ENCODE results near the gene UBE2E3.

UBE2E3 gene

DNA sequence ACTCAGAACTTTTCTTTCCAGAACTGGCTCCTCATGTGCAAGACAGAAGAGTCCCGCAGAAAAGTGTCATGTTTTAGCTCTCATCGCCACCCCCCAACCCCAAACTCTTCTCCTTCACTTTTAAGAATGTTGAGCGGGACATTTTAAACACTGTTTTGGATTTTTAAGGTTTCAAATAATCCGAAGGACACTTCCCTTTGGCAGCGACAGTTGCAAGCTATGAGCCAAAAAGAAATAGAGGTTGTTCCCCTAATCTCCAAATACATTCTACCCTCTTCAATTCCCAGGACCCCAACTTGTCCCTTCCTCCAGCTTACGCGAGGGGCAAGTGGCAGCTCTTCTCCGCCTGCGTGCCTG is 678 bp upstream of the UBE2E3 start:
- no peak for DNase-seq

DNA sequence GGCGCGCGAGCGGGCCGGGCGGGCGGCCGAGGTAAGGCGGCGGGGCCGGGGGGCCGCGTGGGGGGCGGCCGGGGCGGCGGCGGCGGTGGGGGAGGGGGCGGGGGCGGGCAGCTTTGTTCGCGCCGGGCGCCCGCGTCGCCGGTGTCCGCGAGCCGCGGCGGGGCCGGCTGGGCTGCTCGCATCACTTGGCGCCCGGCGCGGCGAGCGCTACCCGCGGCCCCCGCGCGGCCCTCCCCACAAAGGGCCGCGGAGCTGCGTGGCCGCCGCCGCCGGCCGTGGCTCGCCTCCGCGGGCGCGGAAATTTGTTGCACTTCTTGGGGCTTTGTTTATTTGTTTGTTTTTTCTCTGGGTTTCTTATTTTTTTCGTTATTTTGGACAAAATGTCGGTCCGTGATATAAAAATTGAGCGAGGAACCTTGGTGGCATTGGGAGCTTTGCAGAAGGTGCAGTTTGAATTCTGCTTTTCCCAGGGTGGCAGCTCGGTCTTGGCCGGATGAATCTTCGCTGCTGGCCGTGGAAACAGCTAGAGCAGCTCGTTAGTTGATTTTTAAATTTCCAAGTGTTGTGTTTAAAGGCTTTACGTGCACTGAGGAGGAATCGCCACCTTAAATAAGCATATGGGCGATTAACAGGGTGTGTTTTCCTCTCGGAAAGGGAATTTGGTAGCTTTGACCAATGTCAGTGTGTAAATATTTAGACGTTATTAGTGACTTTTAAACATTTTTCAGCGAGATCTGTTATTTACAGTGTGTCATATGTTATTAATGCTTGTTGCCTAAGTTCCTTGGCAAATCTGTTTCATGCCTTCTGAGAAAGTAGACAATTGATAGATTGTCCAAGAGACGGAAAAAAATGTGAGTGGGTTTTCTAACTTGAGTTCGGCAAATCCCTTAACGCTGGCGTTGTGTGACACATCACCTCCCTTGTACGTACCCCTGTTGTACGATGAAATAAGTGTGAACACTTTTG is 822 bp downstream of the UBE2E3 start:
- no peak for DNase-seq

DNA sequence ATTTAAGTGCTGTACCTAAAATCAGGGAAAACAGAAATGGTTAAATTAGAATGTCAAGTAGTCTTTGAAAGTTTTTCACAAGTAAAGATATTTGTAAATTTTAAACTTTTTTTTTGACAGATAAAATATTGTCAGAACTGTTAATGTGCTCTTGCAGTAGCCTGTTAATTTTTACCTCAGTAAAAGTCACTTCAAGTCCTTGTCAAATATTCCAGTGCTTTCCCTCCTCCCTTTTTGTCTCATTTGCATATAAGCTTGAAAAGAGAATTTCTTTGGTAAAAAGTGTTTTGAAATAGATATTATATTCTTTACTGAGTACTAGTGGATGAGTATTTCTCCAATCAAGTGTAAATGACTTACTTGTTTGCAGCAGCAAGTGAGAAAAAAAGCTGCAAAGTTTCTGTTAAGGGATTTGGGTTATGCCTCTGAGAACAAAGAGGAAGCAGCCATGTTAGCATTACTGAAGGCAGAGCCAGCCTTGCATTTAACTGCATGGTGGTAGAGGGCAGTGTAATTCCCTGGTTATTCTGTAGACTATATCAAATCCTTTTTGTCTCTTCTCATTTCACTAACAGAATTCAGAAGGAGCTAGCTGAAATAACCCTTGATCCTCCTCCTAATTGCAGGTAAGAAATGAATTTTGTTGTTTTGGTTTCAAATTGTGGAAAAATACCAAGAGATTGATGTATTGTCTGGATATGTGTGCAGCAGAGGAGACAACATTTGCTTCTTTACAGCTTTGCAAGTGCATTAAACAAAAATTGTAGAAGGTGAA is 3.2 kb downstream of the UBE2E3 start:
- no peak for DNase-seq

DNA sequence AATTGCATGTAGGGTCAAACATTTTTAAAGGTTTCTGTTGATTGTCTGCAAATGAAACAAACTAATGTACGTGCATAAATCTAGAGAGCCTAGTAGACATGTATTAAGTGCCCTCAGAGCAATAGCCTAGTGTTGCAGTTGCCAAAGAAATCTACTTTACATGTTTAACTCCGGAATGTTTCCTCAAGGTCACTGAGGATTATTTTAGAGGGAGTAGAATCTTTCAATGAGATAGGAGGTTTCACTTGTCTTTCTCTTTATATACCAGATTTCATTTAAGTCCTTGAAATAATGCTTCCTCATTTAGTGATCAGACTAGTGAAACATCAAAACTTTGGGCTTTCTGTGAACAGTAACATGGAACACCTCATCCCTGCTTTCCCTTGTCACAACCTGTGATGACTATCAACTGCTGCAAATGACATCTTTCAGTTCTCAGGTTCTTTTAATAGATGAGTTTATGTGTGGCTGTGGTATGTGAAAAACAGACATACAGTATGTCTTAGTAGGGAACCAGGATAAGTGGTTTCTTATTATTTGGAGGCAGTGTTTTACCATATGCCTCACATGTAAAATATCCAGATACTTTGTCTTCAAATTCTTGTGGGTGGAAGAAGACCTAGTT is 5.5 kb downstream of the UBE2E3 start:
- no peak for DNase-seq

DNA sequence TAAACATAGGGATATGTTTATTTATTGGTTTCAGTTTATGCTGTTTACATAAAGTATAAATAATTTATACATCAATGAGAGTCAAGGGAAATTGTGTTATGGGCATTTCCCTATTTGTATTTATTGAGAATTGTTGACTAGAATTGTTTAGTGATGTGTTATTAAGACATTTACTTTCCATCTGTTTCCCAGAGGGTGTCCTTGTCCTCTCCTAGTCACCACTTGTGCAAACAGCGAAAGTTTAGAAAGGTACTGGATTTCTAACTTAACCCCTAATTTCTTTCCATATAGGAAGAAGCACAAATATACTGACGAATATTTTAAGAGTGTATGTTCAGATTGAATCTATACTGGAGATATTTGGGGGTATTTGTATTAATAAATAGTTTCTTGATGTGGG is 6.7 kb downstream of the UBE2E3 start:
- DNase-seq = no peak

DNA sequence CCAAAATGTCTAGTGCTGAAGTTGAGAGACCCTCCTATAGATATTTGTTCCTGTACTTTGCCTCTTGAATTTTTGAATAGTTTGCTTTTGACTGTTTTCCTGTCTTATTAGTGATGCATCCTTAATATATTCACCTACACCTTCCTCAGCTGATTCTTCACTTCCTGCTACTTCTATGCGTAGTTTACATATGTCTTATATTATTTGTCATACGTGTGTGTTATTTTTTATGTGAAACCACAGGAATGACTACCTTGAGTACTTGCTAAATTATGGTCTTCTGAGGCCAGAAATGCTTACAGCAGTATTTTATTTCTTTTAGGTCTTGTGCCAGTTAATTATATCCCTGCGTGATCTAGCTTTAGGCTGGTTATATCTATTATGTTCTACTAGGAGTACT is 9.9 kb downstream of the UBE2E3 start:
- DNase-seq = no peak

DNA sequence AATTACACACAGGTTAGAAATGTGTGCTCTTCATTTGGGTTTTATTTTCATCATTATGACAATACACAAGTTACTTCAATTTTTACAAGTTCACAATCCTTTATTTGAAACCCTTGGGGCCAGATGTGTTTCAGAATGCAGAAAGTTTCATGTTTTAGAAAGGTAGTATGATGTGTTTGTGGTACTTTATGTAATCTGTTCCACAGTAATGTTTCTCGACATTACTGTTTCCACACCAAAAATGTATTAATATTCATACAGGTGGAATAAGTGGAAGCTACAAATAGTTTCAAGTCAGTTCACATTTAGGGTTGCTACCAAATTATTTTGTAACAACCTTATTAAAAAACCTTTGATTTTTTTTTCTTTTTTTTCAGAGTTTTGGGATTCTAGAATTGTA is 10.4 kb downstream of the UBE2E3 start:
- DNase-seq = no peak

DNA sequence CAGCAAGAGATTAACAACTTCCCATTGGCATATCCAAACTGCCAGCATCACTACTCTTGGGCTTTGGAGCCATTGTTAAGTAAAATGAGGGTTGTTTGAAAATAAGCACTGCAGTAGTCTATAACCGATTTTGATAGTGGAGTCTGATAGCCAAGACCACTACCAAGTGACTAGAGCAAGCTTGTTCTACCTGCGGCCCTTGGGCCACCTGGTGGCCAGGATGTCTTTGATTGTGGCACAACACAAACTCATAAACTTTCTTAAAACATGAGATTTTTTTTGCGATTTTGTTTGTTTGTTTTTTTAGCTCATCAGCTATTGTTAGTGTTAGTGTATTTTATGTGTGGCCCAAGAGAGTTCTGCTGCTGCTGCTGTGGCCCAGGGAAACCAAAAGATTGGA is 11.0 kb downstream of the UBE2E3 start:
- DNase-seq = no peak

DNA sequence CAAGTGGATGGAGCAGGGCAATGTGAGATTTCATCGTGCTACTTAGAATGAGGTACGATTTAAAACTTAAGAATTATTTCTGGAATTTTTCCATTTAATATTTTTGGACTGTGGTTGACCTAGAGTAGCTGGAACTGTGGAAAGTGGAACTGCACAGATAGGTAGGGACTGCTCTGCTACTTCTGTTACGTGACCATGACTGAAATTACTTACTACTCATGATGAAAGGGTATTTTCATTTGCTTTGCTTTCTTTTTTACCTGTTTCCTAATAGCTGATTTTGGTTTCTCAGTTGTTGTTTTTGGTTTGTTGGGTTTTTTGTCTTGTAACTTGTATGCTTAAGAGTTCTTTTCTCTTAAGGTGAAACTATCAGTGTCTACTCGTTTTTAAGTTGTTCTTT is 11.4 kb downstream of the UBE2E3 start:
- DNase-seq = no peak

DNA sequence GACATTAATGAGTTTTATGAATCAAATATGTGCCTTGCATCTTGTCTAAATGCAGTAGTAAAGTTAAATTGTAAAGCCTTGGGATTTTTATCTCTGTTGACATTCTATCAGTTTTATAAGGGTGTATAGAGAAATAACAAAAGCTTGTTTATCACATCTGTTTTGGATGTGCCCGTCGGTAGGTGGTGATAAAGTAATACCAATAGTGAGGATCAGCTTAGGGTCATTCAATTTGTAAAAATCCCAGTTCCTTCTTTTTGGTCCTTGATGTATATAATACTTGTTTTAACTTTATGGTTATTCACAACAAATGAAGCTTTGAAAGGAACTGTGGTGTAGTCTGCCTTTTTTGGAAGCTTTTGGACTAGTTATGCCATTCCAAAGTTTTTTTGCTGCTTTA is 12.6 kb downstream of the UBE2E3 start:
- DNase-seq = no peak

DNA sequence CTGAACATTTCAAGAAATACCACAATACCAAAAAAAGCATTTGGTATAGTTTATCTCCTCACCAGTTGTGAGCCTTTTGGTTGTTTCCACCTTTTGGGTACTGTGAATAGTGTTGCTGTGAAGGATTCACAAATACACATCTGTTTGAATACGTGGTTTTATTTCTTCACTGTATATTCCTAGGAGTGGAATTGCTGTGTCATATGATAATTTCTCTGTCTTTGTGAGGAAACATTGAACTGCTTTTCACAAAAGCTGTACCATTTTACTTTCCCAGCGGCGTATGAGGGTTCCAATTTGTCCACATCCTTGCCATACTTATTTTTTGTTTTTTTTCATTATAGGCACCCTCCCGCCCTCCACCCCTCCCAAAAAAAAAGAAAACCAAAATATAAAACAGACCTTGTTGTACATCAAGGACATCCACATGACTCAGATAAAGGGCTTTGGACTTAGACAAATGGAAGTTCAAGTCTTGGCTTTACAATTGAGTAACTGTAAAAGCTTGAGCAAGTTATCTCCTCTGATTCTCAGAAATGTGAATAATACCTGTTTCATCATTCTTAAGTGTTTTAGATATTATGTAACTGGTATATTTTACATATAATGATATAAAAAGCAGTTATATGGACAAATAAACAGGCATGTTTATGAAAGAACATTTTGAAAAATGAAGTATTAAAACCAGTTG is 19.0 kb downstream of the UBE2E3 start:
- no peak for DNase-seq

DNA sequence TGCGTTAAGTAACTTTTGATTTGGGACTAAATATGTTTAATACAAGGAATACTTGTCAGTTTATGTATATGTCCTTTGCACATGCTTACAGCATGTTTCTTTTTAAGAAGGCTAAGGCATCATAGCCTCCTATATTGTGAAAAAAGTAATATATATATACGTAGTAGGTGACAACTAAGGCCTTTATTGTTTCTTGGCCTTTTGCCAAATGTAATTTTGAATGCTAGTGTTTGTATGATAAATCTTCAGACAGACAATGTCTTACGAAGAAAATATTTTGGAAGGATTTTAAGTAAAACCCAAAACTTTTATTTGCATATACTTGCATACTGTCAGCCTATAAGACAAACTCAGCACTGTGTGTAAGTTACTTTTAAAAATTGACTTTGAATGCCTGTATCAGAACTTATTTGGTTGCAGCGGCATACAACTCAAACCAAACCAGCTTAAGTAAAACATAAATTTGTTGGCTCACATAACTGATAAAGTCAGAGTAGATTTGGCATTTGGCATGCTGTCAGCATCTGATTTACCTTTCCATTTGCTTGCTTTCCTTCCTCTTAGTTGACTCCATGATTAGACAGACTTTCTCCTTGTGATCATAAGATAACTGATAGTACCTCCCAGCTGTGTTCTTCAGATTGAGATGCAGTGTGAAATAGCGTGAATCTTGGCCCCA is 24.4 kb downstream of the UBE2E3 start:
- no peak for DNase-seq

DNA sequence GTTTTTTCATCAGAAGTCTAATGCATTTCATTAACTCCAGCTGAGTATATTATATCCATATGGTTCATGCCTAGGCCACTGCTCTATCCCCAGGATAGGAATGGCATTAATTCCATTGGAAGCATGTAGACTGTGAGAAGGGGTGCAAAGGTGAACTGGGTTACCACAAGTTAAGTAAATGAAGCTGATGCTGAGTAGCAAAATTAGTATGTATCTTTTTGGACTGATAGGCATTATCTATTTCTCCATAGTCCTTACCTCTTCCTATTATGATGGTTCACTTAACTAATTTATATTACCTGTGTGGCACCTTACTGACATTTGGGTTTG is 24.9 kb downstream of the UBE2E3 start:
- DNase-seq = no peak

DNA sequence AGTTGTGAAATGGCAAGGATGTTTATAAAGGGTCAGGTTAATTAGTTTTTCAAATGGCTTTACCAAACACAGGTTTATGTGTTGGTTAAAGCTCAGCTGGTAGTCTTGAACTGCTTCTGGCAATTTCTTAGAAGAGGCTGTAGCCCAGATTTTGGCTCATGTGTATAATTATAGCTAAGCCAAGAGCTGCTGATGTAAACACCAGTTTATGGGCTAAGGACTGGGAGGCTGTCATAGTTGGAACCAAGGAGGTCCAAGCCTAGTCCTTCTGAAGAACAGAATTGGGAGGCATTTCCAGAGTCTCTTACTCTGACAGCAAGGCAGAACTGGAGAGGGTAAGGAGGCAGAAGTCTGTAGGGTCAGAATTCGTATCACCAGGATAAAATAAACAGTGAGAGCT is 25.4 kb downstream of the UBE2E3 start:
- DNase-seq = no peak

DNA sequence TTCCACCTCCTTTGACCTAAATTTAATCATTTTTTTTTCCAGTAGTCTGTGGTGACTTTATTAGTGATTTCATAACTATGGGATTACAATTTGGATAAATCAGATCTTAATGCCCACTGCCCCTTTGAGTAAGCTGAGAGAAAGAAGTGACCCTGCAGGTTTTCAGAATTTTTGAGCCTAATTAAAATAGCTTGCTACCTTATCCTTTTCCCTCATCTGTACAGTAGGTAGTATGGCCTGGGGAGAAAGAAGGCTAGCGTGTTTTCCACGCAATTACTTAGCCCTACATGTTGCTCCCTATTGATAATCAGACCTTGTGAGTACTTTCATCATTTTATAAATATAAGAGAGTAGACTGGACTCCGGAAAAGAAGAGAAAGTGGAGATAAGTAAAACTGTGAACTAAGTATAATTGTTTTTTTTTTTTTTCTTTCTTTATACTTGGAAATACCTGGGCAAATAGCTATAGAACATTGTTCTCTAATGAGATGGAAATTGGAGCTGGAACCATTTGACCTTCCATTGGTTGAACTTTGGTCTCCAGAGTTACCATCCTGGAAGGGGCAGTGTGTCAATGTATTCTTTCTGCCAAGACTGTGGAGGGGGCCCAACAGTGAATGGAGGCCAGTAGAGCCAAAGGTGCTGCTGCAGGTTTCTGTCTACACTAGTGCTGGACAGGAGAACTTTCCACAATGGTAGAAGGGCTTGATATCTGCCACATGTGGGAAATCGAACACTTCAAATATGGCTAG is 26.9 kb downstream of the UBE2E3 start:
- DNase-seq = no peak

DNA sequence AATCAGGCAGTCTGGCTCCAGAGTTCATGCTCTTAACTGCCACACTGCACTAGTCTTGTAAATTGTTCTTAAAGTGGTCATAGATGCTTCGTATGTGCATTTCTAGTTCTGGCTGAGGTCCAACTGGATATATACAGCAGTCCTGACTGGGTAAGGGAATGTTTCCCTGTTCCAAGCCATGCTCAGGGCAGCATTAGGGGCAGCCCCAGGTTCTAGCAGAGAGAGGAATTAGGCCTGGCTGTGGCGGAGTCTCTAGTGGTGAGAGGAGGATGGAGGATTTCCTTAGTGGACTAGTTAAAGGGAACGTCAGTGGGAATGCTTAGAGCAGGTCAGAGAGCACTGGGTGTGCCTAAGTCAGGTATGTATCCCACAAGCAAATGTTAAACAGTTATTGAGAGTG is 28.0 kb downstream of the UBE2E3 start:
- no peak for DNase-seq

DNA sequence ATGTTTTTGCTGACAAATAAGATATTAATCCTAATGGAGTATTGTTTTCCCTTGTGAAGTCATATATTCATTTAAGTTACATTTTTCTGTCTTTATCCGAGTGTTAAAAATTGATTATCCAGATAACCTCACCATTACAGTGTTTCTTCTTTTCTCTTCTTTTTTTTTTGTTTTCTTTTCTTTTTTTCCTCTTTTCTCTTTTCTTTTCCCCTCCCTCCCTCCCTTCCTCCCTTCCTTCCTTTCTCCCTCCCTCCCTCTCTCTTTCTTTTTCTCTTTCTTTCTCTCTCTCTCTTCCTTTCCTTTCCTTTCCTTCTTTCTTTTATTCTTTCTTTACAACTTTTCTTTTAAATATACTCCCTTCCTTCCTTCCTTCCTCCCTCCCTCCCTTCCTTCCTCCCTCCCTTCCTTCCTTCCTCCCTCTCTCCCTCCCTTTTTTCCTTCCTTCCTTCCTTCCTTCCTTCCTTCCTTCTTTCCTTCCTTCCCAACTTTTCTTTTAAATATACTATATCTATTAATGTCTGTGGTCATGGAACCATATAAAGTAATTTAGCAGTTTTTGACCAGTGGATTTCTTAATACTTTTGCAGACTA is 40.9 kb downstream of the UBE2E3 start:
- DNase-seq = no peak

DNA sequence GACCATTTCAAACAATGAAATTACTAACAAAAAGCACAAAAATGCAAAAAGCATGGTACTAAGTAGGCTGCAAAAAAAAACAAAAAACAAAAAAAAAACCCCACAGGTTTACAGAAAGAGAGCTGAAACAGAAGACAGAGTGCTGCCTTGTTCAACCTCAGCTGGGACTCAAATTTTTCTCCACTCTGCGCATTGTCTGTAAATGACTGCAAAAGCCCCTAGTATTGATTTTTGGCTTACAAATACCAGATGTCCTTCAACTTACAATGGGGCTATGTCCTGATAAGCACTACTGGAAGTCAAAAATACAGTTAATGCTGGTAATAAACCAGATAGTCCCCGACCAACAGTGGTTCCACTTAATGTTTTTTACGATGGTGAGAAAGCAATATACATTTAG is 42.2 kb downstream of the UBE2E3 start:
- DNase-seq = no peak

DNA sequence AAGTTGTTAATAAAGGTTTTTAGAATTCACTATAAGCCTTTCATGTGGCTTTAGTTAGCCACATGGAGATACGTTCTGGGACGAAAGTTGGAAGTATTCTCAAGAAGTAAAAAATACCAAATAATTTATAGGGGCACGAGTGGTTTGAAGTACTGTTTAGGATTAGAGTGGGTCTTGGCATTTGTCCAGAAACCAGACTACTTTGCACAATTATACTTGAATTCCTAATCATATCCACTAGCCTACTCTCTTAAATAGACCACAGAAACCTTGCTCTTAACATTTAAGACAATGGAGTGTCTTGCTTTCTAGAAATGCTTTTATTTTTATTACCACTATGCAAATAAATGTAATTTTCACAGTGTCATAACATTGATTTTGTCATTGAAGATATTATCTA is 44.6 kb downstream of the UBE2E3 start:
- DNase-seq = no peak

DNA sequence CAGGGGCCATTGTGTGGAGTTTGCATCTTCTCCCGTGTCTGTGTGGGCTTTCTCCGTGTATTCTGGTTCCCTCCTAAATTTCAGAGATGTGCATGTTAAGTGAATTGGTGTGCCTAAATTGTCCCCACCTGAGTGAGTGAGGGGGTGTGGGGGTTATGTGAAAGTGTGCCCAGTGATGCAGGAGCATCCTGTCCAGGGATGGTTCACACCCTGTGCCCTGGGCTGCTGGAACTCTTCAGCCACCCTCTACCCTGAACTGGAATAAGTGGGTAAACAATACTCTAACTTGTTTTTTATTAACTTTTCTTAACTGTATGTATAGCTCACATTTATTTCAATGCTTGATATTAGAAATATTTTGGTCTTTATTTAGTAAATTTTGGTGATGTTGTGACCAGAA is 56.0 kb downstream of the UBE2E3 start:
- DNase-seq = no peak

DNA sequence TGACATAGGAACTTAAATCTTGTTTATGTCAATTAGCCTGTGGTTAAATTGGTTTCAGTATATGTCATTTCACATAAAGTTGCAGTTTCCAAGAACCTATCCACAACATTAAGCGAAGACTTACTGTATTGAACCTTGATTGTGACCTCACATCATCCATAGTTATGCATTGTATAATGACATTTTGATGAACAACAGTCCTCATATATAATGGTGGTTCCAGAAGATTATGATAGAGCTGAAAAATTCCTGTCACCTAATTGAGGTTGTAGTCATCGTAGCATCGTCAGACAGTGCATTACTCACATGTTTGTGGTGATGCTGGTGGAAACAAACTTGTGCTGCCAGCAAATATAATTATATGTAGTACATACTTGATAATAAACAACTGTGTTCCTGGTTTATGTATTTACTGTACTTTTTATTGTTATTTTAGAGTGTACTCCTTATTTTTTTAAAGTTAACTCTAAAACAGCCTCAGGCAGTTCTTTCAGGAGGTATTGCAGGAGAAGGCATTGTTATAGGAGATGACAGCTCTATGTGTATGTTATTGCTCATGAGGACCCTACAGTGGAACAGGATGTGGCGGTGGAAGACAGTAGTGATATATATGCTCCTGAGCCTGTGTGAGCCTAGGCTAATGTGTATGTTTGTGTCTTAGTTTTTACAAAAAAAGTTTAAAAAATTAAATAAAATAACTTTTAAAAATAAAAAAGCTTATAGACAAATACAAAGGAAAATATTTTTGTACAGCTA is 56.6 kb downstream of the UBE2E3 start:
- DNase-seq = no peak

Measured in NCI-H1436 treated with DMSO at 0.1 percent for 48 hours (cell line).